Activated CD8-positive, alpha-beta memory T cell treated with anti-CD3 and anti-CD28 coated beads, Interleukin-2, amount 50 U/mL, for 24 hours (primary cell): ENCODE results near the gene MYRIP.
"Not testable (repeated sequence)": the region's sequence is repeated elsewhere in the genome, so short reads cannot be mapped to it uniquely, and the experiment has no call there.

Experiments used
- DNase-seq: peaks from one replicate; pipeline ENCODE4 v3.0.0-alpha.2; 2020; ENCODE audit errors: extremely low read depth

The MYRIP gene

DNA sequence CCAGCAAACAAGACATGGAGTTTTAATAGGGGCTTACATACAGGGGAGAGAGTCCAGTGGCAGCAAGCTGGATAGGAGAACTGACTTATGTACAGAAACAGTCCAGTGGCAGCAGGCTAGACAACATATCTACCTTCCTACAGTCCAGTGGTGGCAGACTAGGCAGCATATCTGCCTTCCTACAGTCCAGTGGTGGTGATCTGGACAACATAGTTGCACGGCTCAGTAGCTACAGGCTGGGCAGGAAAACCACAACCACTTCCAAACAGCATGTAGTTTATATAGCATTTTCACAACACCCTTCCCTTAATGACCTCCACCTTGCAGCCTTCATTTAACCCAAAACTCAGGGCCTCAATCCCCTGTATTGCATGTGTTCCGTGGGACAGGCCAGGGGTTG lies 318.8 kb downstream of the MYRIP start:
- no peak for DNase-seq

DNA sequence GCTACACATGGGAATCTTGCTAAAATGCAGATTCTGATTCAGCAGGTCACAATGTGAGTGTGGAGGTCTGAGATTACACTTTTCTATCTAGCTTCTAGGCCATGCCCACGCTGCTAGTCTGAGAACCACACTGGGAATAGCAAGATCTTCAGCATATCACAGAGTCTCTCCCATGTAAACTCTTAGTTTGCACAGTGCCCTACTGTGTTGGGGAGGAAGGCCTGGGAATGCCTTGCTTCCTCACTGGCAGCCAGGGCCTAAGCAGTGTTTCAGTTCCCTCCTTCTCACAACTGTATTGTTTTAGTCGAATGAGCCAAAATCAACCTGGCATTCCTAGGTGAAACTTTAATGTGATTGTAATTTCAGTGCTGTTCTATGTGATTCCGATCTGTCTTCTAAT lies 320.1 kb downstream of the MYRIP start:
- no peak for DNase-seq

DNA sequence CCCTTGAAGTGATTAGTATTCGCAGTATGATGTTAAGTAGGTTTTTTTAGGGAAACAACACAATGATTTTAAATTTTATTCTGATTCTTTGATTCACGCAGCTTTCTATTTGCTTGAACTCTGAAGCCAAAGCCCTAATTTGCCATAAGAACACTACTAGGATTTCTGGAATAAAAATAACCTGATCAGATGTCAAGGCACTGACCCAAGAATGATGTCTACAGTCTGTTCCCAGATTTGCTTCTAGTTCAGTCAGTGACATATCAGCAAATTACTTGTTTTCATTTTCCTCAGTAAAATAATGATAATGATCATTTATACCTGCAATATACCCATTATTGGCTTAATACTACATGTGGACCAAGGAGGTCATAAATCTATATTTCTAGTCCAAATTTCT lies 320.6 kb downstream of the MYRIP start:
- DNase-seq: no peak

DNA sequence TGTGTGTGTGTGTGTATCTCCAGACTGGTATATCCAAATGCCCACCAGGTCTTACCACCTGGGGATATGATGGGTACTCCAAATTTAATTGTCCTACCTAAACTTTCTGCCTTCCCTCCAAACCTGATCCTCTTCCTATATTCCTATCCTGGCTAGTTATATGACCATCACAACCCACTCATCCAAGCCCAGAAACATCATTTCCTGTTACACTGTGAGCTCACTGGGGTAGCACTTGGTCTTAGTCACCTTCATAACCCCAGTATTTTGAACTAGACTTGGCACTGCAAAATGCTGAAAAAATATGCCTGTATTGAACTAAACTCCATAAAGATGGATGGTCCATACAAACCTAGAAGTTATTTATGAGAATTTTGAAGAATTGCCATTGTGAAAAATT lies 321.3 kb downstream of the MYRIP start:
- DNase-seq: no peak

DNA sequence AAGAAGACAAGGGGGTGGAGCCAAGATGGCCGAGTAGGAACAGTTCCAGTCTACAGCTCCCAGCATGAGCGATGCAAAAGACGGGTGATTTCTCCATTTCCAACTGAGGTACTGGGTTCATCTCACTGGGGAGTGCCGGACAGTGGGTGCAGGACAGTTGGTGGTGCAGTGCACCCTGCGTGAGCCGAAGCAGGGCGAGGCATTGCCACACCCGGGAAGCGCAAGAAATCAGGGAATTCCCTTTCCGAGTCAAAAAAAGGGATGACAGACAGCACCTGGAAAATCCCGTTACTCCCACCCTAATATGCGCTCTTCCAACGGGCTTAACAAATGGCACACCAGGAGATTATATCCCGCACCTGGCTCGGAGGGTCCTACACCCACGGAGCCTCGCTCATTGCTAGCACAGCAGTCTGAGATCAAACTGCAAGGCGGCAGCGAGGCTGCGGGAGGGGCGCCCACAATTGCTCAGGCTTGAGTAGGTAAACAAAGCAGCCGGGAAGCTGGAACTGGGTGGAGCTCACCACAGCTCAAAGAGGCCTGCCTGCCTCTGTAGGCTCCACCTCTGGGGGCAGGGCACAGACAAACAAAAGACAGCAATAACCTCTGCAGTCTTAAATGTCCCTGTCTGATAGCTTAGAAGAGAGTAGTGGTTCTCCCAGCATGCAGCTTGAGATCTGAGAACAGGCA lies 324.6 kb downstream of the MYRIP start:
- DNase-seq: not testable (repeated sequence)

DNA sequence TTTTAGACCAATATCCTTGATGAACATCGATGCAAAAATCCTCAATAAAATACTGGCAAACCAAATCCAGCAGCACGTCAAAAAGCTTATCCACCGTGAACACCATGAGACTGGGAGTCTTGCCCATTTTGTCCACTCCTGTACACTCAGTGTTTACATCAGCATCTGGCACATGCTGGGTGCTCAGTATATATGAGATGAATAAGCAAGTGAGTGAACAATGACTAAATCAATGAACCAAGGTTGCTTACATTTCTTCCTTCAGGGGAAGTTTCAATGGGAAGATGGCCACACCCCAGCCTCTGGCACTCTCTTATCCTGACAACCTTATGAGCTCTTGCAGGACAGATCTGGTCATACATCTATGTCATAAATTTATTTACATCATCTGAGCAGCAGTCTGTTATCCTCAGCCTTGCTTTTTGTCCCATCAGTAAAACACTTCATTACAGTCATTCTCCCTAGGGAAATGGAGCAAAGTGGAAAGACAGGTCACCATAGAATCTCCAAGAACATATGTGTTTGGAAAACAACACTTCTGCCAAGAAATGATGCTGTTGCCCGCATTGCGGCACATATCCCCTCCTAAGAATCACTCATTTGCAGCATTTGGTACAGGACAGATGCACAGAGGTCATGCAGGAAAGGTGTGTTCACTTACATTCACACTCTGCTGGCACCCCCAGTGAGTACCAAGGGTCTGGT lies 328.3 kb downstream of the MYRIP start:
- no peak for DNase-seq

DNA sequence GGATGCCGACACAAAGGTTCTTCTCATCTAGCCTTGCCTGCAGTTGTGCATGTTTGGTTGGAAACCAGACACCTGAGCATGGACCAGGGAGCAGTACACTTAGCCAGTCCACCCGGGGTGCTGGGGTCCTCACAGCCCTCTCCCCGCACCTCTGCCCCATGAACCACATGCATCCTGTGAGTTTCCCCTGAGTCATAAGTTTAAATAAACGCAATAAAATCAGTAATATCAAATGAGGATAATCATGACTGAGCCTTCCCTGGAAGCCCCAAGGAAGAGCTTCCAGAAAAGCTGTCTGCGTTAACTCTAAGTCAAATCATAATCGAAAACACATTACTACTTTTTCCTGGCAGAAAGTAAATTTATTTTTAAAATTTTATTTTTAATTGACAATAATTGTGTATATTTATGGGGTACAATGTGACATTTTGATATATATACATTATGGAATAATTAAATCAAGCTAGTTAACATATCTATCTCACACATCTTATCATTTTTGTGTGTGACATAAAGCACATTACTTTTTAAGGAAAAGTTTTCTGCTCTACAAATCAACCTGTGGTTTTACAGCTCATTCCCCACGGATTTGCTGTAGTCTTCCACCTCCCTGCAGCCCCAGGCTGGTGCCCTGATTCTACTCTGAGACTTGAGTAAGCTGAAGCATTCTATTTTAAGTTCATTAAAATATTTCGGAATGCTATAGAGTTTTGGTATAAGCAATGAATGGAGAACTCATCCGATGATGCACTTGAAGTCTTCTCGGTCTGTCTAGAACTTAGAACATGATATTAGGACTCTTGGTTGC lies 334.1 kb downstream of the MYRIP start:
- DNase-seq: no peak

DNA sequence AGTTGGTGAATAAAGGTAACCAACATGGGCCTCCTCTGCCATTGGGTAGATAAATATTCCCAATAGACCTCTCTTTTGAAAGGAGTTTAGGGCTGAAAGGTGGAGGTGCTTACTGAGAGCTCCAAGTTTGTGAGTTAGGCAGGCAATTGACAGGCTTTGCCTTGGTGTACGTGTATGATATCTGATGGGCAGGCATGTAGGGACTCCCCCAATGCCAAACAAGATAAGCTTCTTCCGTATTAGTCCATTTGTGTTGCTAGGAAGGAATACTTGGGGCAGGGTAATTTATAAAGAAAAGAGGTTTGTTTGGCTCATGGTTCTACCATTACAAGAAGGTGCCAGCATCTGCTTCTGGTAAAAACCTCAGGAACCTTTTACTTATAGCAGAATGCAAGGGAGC lies 339.4 kb downstream of the MYRIP start:
- DNase-seq: no peak

DNA sequence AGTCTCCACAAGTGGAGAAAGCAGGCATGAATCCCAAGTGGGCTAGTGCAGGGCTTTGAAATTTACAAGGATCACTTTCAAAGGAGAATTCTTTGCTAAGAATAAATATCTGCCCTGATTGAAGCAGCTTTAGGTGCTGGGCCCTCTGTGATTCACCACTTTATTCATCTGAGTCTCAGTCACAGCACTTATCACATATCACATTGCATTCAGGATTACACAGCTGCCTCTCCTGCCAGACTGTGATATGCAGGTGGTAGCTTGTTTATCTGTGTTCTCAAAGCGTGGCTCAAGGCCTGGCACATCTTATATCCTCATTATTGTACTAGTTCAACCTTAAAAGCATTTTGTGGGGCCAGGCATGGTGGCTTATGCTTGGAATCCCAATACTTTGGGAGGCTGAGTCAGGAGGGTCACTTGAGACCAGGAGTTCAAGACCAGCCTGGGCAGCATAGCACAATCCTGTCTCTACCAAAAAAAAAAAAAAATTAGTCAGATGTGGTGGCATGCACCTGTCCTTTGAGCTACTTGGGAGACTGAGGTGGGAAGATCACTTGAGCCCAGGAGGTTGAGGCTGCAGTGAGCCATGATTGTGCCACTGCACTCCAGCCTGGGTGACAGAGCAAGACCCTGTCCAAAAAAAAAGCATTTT lies 343.2 kb downstream of the MYRIP start:
- no peak for DNase-seq

DNA sequence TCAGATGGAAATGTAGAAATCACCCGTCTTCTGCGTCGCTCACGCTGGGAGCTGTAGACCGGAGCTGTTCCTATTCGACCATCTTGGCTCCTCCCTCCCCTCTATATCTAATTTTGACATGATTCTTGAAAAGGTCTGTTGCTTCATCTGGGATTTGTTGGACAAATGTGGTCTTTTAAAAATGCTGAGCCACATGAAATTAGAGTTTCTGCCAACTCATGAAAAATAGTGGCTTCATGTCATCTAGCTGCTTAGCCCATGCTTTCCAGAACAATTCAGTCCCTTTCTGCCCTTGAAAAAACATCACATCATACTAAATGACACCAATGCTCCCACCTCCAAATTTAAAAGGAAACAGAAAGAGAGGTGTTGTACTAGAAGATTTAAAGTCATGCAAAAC lies 351.5 kb downstream of the MYRIP start:
- no peak for DNase-seq

DNA sequence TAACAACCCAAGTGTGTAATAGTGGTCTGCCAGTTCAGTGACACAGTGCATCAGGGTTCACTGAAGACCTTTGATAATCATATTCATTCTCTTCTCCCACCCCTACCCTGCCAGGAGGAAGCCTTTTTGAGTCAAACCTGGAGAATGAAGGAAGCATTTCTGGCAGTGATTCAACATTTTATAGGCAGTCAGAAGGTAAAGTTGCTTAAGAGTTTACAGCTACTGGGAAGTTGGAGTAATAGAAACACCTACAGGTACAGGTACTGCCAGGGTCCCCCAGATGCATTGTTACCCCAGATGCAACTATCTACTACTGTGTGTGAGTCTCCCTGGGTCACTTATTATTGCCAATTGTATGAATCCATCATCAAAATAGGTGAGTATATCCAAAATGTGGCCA lies 353.2 kb downstream of the MYRIP start:
- DNase-seq: no peak

DNA sequence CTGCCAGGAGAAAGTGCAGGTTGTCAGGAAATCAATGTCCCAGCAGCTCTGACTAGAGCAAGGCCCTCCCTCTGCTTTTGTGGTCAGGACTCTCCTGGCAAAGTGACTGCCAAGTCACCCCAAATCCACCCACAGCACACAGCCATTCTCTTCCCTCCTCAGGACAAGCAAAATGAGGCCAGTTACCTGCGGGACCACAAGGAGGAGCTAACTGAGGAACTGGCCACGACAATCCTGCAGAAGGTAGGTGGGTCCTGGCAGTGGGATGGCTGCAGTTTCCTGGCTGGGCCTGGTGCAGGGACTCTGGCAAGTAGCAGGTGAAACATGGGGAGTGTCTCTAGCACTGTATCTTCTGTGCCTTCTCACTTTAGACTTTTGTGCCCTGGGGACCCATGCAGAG lies 357.6 kb downstream of the MYRIP start:
- DNase-seq: no peak

DNA sequence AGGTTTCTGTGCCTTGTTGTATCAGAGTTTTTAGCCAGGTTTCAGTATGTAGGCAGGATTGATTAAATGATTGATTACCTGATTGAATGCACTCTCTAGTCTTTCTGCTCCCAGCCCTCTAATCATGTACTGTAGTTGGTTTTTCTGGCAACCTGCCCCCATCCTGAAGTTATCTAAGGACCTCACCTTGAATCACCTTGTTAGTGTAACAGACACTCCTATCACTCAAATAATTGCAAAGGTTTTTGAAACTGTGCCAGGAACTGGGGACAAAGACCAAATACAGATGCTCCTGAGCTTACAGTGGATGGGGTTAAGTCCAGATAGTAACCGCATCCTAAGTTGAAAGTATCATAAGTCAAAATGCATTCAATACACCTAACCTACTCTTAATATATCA lies 358.5 kb downstream of the MYRIP start:
- no peak for DNase-seq

DNA sequence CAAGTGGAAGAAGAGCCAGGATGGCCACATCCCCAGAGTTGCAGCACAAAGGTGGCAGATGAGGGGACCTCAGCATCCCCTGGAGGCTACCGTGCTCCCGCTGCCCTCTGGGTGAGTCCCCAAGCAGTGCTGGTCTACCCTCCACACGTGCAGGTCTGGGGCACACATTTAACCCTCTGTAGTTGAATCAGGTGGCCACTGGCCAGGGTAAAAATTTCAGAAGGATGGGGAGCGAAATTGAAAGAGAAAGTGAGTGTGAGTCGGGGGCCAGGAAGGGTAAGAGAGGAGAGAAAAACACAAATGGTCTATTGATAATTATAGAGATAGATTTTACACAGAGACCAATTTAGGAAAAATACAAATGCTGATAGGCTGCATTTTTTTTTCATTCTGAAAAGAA lies 360.6 kb downstream of the MYRIP start:
- DNase-seq: no peak

DNA sequence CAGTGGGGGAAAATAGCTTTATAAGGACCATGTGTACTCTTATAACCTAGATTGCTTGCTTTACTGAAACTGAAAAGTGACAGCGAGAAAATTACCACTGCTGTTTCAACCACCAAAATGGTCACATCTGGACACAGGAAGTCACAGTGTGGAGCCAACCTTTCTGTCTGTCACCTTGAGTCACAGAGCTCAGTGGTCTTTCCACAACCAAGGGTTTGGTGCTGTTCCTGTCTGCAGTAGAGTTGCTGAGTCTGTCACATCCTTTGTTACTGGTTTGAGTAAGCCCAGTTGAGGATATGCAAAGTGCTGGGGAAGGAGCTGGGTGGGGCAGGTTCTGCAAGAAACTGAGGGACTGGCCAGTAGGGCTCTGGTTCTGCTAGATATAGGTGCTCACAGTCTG lies 361.0 kb downstream of the MYRIP start:
- DNase-seq: no peak

DNA sequence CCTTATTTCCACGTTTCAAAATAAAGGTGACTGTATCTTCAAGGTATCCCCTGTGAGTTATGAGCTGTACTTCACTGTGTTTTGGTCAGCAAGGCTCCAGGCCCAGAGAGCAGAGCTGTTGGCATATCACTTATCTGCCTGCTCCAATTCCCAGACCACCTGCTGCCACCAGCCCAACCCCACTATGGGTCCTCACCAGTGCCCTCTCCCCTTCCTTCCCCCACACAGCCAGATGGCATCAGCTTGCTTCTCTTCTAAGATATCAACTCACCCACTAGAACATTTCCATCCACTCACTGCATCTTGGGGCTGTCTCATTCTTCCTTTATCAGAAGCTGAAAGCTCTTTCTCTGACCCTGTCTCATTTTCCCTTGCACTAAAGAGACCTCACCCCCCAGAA lies 363.2 kb downstream of the MYRIP start:
- DNase-seq: no peak

DNA sequence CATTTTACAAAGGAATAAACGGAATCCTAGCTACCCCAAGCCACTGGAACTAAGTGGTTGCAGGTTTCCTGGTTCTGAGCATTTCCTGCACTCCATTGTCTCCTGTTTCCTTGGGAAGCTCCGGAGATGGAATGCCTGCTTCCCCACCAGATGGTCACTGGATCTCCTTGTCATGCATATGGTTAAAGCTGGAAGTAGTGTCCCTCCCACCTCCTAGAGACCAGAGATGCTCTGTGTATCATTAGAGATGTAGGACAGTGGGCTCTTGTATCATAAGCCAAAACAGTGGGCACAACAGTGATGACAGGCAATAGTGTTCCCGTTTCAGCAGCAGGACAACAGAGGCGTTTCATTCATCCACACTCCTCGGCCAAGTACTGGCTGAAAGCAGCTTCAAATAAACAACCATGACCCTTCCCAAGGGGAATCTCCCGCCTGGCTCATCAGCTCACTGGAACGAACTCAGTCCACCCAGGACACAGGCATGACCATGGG lies 363.9 kb downstream of the MYRIP start:
- DNase-seq: no peak

DNA sequence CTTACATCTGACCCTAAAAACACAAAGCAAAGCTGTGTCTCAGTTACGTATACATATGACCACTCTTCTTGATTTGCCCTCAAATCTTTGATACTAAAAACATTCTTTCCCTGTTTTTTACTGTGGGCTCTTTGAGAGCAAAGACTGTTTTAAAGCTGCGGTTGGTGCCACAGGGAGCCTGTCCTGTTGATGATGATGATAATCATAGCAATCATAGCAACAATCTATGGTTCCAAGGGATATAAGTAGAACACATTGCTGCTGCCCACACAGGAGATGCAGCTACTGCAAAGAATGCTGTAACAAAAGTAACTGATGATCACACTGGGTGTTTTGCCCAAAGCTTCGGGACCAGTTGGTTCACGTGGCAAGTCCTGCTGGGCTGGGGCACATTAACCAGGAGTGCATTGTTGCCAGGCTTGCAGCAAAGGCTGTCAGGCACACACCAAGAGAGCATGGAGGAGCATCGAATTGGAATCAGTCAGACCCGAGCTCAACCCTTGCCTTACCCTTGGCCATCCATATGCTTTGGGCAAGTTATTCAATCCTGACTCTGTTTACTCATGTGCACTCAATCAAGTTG lies 368.7 kb downstream of the MYRIP start:
- DNase-seq: no peak

DNA sequence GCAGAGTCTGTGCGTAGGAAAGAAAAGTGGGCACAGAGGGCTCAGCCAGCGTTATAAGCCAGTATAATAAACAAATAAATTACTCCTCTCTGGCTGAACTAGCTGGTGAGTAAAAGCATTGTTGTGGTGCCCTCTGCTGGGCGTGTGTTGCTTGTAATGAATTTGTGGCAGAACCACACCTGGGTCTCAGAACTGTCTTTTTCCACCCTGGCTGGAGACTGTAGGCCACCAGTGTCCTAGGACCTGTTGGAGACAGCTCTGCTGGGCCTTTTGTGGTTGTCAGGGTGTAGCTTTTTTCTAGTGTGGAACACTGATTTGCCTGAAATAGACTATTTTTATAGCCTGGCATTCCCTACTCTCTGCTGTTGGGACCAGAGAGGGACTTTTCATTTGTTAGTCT lies 369.6 kb downstream of the MYRIP start:
- peak; percentile 32 for DNase-seq

DNA sequence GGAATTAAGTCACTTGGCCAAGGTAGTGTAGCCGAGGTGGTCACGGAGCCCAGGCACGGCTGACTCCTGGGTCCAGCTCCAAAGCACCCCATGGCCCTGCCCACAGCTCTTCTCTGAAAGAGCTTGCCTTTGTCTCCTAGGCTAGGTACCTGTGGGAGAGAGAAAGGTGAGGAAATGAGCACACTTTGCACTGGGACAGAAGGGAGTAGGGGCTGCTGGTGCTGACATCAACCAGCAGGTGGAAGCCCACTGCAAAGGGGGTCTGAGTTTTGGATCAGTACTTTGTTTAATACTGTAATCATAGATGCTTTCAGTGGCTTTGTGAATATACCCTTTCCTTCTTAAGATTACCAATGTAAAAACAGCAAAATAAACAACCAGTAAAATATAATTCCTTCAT lies 371.8 kb downstream of the MYRIP start:
- no peak for DNase-seq

DNA sequence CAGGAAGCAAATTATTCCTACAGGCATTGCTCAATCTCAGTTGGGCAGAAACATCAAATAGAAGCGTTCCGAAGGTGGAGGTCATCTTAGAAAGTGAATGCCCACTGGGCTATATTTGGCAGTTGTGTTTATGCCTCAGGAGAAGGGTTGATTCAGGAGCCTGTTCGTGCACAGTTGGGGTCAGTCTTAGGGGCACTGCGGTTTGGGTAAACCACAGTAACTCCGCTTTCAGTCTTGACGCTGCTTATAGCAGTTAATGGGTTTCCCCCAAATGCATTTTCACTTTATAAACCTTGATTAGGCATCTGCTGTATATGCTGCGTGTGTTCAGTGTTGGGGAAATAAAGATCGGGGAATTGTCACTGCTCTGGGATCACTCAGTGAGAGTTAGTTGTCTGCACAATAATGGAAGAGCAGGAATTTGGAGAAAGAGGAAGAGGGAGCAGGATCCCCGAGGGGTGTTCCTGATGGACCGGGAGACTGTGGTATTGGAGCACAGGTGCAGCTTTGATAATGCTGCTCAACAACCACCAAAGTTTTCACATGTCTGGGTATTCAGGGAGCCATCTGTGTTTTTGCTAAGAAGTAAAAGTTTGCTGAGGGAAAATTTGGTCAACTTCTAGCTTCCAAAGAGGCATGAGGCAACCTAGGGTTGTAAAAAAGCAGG lies 375.8 kb downstream of the MYRIP start:
- no peak for DNase-seq
